Activated T-cell treated with anti-CD3 and anti-CD28 coated beads, Interleukin-2, amount 50 U/mL, for 48 hours (primary cell): ENCODE data around the gene PTPRH.
"Not testable (repeated sequence)": the region's sequence is repeated elsewhere in the genome, so short reads cannot be mapped to it uniquely, and the experiment has no call there.

ENCODE experiments used
- DNase-seq, 2 experiments: peaks; one replicate each; pipeline ENCODE4 v3.0.0-alpha.2; 2020

PTPRH gene

GRCh38 chr19:55244004-55244680 is 34.8 kb upstream of the PTPRH start:
- no peak for DNase-seq

DNA sequence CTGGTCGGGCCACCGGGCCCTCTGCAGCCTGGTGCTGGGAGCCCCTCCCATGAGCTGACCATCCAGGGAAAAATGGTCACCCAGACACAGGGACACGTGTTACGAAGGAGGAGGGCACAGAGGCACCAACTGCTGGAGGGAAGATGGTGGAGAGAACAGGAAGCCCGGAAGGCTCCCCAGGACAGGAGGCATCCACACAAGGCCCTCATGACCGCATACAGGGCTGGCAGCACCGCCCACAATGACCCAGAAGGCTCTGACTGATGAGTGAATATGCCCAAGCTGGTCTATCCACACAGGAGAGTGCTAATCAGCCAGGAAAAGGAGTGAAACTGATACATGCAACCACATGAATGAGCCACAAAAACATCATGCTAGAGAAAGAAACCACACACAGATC is 33.2 kb upstream of the PTPRH start:
- DNase-seq, result no peak

DNA sequence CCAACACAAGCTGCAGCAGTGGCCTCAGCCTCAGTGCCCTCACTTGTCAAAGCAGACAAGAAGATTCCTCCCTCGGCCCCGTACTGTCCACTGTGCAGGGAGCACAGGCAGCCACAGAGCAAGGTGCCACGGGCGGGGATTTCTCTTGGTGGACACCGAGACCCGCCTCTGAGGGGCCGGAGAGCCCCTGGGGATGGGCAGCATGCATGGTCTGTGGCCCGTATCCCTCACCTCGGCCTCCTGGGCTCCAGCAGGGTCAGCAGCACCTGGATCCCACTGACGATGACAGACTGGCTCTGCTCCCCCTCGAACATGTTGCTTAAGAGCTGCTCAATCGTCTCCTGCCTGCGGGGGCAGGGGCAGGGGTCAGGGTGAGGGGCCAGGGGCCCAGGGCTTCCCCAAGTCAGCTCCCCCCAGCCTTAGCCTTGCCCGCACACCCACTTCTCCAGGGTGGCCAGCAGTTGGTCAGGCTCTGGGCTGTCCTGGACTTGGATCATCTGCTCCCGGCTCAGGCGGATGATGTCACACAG is 32.7 kb upstream of the PTPRH start:
- no peak for DNase-seq

GRCh38 chr19:55241143-55241934 is 32.0 kb upstream of the PTPRH start:
- DNase-seq, result no peak

GRCh38 chr19:55240713-55241020 is 31.4 kb upstream of the PTPRH start:
- no peak for DNase-seq

- no peak for DNase-seq
Observed at GRCh38 chr19:55239004-55239403, 29.7 kb upstream of the PTPRH start.

GRCh38 chr19:55238030-55238429 is 28.7 kb upstream of the PTPRH start:
- no peak for DNase-seq

- no peak for DNase-seq
Observed at GRCh38 chr19:55232986-55233385, 23.7 kb upstream of the PTPRH start.

GRCh38 chr19:55232286-55232602 is 22.9 kb upstream of the PTPRH start:
- no peak for DNase-seq

DNA sequence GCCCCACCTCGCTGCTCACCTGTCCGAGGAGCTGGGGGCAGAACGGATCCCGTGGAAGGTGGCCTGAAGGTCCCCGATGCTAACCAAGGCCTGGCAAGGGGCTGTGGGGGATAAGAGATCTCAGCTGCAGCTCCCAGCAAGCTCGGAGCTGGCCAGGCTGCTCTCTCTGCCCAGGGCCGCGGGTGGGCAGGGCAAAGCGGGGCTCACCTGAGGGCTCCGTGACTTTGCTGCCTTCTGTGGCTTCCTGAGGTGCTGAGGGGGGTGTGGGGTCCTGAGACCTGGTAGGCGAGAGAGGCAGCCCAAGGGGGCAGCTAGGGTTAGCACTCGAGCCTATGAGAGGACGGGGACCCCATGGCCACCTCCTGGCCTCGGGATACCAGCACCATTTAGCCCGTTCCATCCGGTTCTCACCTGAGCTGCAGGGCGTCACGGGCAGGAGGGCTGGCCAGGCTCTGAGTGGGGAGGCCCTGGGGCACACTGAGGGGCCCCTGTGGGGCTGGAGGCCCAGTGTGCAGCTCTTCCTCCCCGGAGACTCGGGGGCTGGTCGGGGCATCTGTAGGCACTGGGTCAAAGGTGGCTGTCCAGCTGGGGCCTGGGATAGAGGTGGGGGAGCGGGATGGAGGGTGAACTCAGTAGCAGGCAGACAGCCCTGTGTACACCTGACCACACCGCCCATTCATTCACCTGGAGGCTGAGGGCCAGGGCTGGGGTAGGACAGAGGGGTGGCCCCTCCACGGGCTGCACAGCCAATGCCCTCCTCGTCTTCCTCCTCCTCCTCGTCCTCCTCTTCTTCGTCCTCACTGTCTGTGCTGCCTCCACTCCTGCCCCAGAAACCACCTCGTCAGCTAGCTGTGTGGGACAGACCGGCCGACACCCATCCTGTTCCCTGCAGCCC is 22.3 kb upstream of the PTPRH start:
- DNase-seq, result no peak

DNA sequence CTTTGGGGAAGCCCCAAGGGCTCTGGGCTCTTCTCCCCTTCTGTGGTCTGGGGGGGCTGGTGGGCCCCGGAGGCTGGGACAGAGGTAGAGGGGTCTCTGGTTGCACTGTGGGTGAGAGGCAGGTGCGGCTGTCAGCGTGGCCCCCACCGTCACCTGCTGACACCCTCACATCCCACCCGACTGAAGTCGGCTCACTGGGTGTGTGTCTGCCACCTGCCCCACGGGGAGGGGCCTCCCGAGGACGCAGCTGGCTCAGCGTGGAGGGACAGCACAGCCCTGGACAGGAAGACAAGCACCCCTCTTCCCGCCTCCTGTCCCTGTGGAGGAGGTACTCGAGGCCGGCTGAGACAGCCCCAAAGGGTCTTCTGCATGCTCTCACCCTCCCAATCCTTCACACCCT is 21.5 kb upstream of the PTPRH start:
- no peak for DNase-seq

- no peak for DNase-seq
Observed at GRCh38 chr19:55230329-55230728, 21.0 kb upstream of the PTPRH start.

DNA sequence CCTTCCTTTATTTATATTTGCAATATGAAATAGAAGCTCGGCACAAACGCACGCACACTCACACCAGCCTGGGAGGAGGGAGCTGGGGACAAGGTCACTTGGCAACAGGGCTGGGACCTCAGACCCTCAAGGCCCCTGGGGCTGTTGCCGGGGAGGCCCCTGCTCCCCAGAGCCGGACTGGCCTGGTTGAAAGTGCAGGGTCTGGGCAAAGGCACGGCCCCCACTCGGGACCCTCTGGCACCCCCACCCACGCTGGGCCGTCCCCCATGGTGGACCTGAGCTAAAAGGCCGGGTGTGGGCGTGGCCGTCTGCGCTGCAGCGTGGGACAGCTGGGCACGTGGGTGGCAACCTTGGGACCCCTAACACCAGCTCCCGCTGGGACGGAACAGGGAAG is 20.5 kb upstream of the PTPRH start:
- DNase-seq, result no peak

DNA sequence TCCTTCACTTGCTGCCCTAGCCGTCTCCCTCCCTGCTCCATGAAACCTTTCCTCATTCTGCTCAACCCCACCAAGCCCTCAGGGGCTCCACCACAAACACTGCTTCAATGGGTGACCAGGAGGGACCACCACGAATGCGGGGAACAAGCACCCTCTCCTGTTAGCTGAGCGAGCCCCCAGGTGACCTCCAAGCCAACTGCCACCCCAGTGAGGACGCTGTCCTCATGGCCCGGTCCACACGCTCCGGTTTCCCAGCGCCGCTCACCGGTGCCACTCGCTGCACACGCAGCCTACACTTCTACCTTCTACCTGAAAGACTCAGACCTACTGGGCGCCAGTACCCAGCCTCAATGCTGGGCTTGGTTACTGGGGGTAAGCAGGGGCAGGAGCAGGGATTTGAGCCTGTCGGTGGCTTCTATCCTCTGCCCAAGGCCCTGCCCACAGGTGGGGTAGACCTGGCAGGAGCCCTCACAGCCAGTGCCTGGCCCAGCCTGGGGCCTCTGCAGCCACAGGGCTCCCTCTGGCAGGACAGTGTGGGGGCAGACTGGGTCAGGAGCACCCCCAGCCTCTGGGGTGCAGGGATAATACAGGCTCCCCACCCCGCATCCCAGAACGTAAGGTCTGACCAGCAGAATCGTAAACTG is 20.0 kb upstream of the PTPRH start:
- DNase-seq, result no peak

GRCh38 chr19:55228403-55229031 is 19.2 kb upstream of the PTPRH start, which contains the start of gene TMEM86B:
Gene TMEM86B, minus strand, starts transcription at chr19:55228763. Its CDS starts 22 bp downstream, at chr19:55228741.
- no peak for DNase-seq

DNA sequence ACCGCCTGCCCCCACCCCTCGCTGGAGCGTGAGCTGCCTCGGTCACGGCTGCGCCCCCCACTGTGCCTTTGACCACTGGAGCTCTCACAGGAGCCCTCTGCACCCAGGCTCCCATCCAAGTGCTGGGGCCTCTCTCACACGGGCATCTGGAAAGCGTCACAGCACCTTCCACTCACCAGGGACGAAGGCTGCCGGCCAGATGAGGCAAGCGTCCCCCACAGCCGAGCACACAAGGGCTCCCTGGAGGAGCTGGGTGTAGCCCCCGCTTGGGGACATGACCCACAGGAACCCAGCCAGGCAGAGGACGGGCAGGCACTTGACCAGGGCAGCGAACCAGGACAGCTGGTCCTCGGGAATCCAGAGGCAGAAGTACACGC is 18.7 kb upstream of the PTPRH start:
- no peak for DNase-seq

DNA sequence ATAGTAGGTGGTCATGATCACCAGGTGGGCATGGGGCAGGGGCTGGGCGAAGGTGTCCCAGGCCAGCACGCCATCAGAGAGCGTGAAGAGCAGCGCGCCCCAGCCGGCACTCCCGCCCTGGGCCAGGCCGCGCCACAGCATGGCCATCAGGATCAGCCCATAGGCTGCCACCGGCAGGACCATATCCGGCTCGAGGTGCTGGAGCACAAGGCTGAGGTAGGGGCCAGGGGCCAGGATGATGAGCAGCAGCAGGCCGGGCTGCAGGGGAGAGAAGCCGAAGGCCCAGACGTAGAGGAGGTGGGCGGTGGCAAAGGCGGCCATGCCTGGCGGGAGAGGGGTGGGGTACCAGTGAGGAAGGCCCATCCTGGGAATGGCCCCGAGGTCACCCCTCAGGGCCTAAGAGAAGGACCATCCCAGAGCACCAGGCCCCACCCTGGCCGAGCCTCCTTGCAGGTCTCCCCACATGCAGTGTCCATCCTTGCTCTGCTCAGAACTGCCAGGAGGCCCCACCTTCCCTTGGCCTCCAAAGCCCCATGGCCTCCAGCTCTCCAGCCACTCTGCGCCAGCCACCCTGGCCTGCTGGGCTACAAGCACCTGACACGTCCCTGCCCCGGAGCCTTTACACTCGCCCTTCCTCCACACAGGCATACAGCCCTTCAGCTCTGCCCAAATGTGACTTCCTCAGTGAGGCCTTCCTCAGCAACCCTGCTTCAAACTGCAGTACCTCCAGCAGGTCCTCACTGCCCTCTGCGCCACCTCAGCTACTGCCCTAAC is 18.1 kb upstream of the PTPRH start:
- DNase-seq, result no peak

DNA sequence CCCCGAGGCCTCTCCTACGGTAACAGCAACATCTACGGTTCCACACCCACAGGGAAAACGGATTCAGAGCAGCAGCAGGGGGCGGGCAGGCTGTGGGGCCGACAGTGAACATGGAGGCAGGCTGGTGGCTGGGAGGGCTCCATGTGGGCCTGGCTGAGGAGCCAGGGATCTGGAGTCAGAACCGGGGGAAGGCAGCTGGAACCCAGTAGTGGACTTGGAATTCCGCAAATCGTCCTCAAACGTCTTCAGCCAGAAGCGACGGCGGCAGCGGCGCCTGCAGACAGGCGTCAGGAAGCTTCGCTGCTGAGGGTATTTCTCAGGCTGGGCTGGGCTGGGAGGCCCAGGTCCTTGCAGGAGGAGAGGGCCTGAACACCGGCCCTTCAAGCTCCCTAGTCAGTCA is 17.5 kb upstream of the PTPRH start:
- DNase-seq, result no peak

DNA sequence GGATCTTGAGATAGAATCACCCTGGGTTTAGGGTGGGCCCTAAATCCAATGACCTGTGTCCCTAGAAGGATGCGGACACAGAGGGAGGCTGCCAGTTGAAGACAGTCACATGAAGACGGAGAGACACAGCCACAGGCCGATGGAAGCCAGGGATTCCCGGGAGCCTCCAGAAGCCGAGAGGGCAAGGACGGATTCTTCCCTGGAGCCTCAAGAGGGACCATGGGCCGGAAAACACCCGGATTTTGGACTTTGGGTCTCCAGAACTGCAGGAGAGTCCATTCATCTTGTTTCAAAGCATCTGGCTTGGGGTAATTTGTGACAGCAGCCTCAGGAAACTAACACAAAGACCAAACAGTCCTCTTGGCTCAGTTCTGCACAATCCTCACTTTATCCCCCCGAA is 17.0 kb upstream of the PTPRH start:
- no peak for DNase-seq

DNA sequence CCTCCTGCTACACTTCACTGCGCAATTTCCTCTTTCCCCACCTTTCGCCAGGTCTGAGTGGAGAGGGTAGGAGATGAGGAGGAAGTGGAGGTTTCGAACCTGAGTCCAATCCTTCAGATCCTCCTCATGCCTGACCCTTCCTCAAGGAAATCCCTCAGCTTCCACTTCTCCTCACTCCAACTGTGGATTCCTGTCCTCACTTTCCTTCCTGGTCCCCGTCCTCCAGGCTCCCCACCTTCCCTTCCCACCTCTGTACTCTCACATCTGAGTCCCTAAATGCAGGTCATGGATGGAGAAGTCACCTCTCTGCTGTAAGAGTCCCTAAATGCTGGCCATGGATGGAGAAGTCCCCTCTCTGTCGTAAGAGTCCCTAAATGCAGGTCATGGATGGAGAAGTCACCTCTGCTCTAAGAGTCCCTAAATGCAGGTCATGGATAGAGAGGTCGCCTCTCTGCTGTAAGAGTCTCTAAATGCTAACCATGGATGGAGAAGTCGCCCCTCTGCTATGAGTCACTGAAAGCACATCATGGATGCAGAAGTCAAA is 16.2 kb upstream of the PTPRH start:
- DNase-seq, result no peak

DNA sequence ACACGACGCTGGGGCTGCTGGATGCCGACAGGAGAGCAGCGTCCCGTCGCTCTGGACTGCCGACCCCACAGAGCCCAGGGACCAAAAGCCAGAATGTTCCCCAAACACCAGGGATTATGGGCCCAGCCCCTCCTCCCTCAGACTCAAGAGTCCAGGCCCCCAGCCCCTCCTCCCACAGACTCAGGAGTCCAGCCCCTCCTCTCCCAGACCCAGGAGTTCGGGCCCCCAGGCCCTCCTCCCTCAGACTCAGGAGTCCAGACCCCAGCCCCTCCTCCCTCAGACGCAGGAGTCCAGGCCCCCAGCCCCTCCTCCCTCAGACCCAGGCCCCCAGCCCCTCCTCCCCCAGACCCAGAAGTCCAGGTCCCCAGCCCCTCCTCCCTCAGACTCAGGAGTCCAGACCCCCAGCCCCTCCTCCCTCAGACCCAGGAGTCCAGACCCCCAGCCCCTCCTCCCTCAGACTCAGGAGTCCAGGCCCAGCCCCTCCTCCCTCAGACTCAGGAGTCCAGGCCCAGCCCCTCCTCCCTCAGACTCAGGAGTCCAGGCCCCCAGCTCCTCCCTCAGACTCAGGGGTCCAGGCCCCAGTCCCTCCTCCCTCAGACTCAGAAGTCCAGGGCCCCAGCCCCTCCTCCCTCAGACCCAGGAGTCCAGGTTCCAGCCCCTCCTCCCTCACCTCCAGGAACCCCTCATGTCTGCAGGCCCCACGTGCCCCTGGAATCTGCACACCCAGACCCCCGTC is 15.5 kb upstream of the PTPRH start:
- not testable (repeated sequence) for DNase-seq
